Right ventricle myocardium inferior (tissue), 1 donor: ENCODE measurements around the gene FABP7. TPM values are rescaled to one million over a fixed set of nuclear protein-coding genes. Genes with fewer than 3 reads are reported as not detected.

ENCODE experiments used
- ATAC-seq: fragments of 200-7000 bp; cut with Tn5 transposase; one replicate; pipeline ENCODE4 v1.9.1; 2020; ENCODE audit warnings: mild to moderate bottlenecking, moderate library complexity
- DNase-seq: peaks from one replicate; pipeline ENCODE4 v3.0.0; 2021; ENCODE audit errors: missing footprints
- intact Hi-C: fragments of 100-400 bp; cut with DNase I; formaldehyde crosslinking; loops from one replicate; pipeline ENCODE4 v1.11.0; 2022
- total RNA-seq: library from RNA; stranded (reverse); fragmentation: NEBNext Ultra II Directional; extraction: Animal tissue kit (Norgen Biotek cat#: 25700); gene quantifications from one replicate; pipeline ENCODE4 v1.2.1, GENCODE V29; 2021
- donor health status: DM: no; HTN: yes; CAD: no; lungs with severe emphysema.

Gene FABP7
- total RNA-seq, 1 donor from 2014 or later, result not detected

DNA sequence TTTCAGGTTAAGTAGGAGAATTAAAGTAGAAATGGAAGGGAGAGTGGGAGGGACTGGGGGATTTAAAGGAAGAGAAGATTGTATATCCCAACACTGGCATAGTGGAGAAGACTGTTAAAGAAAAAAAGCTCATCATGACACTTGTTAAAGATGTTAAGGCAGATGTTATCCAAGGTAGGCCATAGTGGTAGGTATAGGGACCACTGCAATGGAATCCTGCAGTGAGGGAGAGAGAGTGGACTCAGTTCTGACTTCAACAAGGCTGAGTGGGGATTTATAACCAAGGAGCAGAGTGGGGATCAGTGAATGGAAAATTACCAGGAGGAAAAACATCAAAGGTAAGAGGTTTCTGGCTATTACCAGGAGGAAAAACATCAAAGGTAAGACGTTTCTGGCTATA lies 30.7 kb downstream of the FABP7 start:
- no peak for ATAC-seq
- no peak for DNase-seq
- intact Hi-C loops, result no loop called here

- ATAC-seq (no peak), DNase-seq (no peak)
- intact Hi-C loops, result no loop called here
Observed at GRCh38 chr6:122817358-122817757, 37.8 kb downstream of the FABP7 start.

DNA sequence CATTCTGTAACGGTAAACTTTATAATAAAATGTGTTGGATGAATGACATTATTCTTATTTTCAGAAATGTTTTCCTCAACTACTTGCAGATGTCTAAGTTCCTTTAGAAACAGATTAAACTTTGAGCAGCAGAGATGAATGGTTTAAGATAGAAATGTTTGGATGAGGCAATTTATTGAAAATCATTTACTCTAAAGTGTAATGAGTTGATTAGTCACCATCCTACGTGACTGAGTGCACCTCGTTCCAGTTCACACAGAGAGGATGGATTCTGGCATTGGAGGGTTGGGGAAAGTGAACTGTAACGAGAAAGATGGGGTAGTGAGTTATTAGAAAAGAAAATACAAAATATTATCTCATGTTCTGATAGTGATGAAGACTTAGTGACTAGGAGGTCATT lies 38.2 kb downstream of the FABP7 start:
- intact Hi-C loops, result no loop called here
- DNase-seq, result no peak

GRCh38 chr6:122818866-122819265 lies 39.4 kb downstream of the FABP7 start:
- no peak for ATAC-seq
- intact Hi-C loops, result no loop called here
- DNase-seq, result no peak

More for the DNA sequence above, 38.2 kb downstream of the FABP7 start:
- no peak for ATAC-seq

- intact Hi-C loops, result no loop called here
Observed at GRCh38 chr6:122821095-122821494, 41.6 kb downstream of the FABP7 start.

DNA sequence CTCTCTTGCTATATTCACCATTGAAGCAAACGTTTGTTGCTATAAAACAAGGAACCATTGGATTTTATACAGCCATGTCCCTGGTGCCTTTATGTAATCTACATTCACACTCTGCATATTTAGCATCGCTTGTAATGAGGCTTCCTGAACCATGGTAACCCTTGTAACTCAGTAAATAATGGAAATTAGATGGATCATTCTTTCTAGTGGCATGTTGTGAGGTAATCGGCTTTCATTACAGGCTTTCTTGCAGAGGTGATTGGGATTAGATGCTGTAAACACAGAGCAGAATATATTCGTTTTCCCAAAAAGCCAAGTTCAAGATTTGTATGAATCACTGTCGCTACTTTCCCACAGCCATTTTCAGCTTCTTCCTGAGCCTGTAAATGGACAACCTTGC lies 45.6 kb downstream of the FABP7 start:
- intact Hi-C loops, result no loop called here
- ATAC-seq (no peak), DNase-seq (no peak)

More at GRCh38 chr6:122821095-122821494, 41.6 kb downstream of the FABP7 start:
- ATAC-seq (no peak), DNase-seq (no peak)

- intact Hi-C loops, result no loop called here
- DNase-seq (no peak), ATAC-seq (no peak)
Observed at GRCh38 chr6:122829456-122829855, 49.9 kb downstream of the FABP7 start.

DNA sequence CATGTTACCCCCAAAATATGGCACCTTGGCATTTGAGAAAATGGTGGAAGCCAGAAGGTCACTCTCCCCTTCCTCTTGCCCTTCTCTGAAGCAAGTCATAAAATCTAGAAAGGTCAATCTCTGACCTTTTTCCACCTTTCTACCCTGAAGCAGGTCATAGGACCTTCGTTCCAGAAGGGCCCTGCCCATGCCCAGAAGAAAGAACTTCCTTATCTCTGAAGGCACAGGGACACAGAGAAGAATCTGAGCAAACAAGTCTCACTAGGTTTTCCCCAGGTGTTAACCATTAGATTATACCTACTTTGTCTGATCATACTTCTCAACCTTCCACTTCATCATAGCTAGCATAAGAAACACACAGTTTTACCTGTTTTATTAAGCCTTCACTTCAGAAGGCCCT lies 52.0 kb downstream of the FABP7 start:
- intact Hi-C loops, result no loop called here
- ATAC-seq (no peak), DNase-seq (no peak)

GRCh38 chr6:122832459-122832858 lies 52.9 kb downstream of the FABP7 start:
- DNase-seq (no peak), ATAC-seq (no peak)
- intact Hi-C loops, result no loop called here

- ATAC-seq, result no peak
- no peak for DNase-seq
- intact Hi-C loops, result no loop called here
Observed at GRCh38 chr6:122833021-122833491, 53.5 kb downstream of the FABP7 start.

Other genes starting within 250 kb of the FABP7 start
- gene PKIB, start 169.3 kb upstream of the FABP7 start, total RNA-seq, result not detected
- 4.5 TPM for gene SMPDL3A, start 9.5 kb downstream of the FABP7 start, total RNA-seq
- gene CLVS2, start 216.5 kb downstream of the FABP7 start, total RNA-seq, result not detected